GM21360 (cell line): Measurements from ENCODE around the gene TBPL1.

Experiments used
- ATAC-seq: cut with Tn5 transposase; IDR thresholded peaks from one replicate; pipeline ENCODE4 v1.9.1; 2021; ENCODE audit warnings: mild to moderate bottlenecking, moderate library complexity; ENCODE audit not compliant: unreplicated experiment

TBPL1 gene

GRCh38 chr6:134034961-134035822 lies 82.2 kb downstream of the TBPL1 start:
- no peak for ATAC-seq

- peak; percentile 62 for ATAC-seq
Measured at GRCh38 chr6:134035823-134036296, 82.8 kb downstream of the TBPL1 start.

- no peak for ATAC-seq
Measured at GRCh38 chr6:134039116-134039515, 86.1 kb downstream of the TBPL1 start.
